ENCODE results near the gene MYO1E.
A peak's percentile ranks its signal among the peaks of the same experiment; 100 is the strongest.
"Not testable (repeated sequence)": the region's sequence is repeated elsewhere in the genome, so short reads cannot be mapped to it uniquely, and the experiment has no call there.

Gene MYO1E

GRCh38 chr15:59185725-59186124 is 186.9 kb downstream of the MYO1E start:
- DNase-seq, result no peak

- no peak for DNase-seq
Measured at GRCh38 chr15:59180945-59181600, 191.6 kb downstream of the MYO1E start.

GRCh38 chr15:59179717-59180116 is 193.0 kb downstream of the MYO1E start:
- DNase-seq, result no peak

- DNase-seq, result no peak
Measured at GRCh38 chr15:59178151-59178695, 194.4 kb downstream of the MYO1E start.

- DNase-seq, result no peak
Measured at GRCh38 chr15:59177317-59177660, 195.4 kb downstream of the MYO1E start.

GRCh38 chr15:59176653-59177316 is 195.9 kb downstream of the MYO1E start:
- DNase-seq, result no peak

- DNase-seq, result peak; percentile 22
Measured at GRCh38 chr15:59174835-59175831, 197.5 kb downstream of the MYO1E start.

GRCh38 chr15:59174151-59174834 is 198.4 kb downstream of the MYO1E start:
- no peak for DNase-seq

- no peak for DNase-seq
Measured at GRCh38 chr15:59173194-59173593, 199.5 kb downstream of the MYO1E start.

- no peak for DNase-seq
Measured at GRCh38 chr15:59172289-59172901, 200.3 kb downstream of the MYO1E start.

- DNase-seq, result no peak
Measured at GRCh38 chr15:59171067-59171397, 201.6 kb downstream of the MYO1E start.

- DNase-seq, result no peak
Measured at GRCh38 chr15:59170295-59171066, 202.2 kb downstream of the MYO1E start.

GRCh38 chr15:59169251-59169708 is 203.4 kb downstream of the MYO1E start:
- no peak for DNase-seq

GRCh38 chr15:59168536-59168935 is 204.1 kb downstream of the MYO1E start:
- no peak for DNase-seq

GRCh38 chr15:59166601-59167265 is 205.9 kb downstream of the MYO1E start:
- DNase-seq, result no peak

- no peak for DNase-seq
Measured at GRCh38 chr15:59166166-59166565, 206.5 kb downstream of the MYO1E start.

- no peak for DNase-seq
Measured at GRCh38 chr15:59165726-59166125, 206.9 kb downstream of the MYO1E start.

GRCh38 chr15:59162080-59162479 is 210.6 kb downstream of the MYO1E start:
- not testable (repeated sequence) for DNase-seq

- peak; percentile 34 for DNase-seq
Measured at GRCh38 chr15:59160880-59161593, 211.6 kb downstream of the MYO1E start.

- DNase-seq, result no peak
Measured at GRCh38 chr15:59159210-59159609, 213.5 kb downstream of the MYO1E start.
